Measurements from ENCODE around the gene SPINK14.

SPINK14 gene

DNA sequence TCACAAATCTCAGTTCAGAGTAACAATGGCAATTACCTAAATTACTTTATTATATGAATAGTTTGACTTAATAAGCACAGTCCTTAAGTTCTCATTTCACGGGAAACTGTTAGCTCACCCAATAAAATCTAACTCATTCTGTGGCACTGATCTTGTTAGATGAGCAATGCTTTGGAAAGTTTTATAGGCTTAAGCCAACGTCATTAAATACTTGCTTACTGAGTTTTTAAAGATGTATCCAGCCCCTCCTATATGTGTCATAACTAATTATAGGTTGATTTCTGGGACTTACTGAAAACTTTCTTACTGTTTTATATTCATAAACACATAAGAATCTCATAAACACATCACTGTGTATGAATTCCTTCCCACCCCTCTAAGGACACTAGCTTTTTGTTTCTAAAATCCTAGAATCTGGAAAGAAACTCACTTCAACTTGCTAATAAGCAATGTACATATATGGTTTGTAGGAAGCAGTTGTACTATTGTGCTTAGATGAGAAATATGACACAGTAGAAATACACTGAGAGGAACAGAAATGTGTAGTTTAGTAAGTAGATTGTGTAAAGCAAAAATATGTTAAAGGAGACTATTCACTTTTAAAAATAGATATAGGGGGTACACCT lies 55.9 kb downstream of the SPINK14 start:
- H3K4me3 ChIP-seq (ENCODE audit: low read depth, low read length), result no peak overlapping the region
- TF ChIP-seq, protein P1, sequence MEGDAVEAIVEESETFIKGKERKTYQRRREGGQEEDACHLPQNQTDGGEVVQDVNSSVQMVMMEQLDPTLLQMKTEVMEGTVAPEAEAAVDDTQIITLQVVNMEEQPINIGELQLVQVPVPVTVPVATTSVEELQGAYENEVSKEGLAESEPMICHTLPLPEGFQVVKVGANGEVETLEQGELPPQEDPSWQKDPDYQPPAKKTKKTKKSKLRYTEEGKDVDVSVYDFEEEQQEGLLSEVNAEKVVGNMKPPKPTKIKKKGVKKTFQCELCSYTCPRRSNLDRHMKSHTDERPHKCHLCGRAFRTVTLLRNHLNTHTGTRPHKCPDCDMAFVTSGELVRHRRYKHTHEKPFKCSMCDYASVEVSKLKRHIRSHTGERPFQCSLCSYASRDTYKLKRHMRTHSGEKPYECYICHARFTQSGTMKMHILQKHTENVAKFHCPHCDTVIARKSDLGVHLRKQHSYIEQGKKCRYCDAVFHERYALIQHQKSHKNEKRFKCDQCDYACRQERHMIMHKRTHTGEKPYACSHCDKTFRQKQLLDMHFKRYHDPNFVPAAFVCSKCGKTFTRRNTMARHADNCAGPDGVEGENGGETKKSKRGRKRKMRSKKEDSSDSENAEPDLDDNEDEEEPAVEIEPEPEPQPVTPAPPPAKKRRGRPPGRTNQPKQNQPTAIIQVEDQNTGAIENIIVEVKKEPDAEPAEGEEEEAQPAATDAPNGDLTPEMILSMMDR (IDR thresholded peaks at IDR 0.05; ENCODE audit: control insufficient read depth, extremely low read depth, insufficient read depth), result no peak
- no peak for DNase-seq (ENCODE audit: low read depth)

All from LNCaP clone FGC (cell line).